Mucosa of stomach (tissue), 1 donor: ENCODE data around the gene ALKBH6.

Source experiments
- H3K27me3 ChIP-seq: one replicate; pipeline ENCODE4 v1.7.0; 2013; ENCODE audit warnings: mild to moderate bottlenecking, low read length; ENCODE audit not compliant: control insufficient read depth, insufficient read depth
- H3K36me3 ChIP-seq: one replicate; pipeline ENCODE4 v1.7.0; 2013; ENCODE audit warnings: low read length; ENCODE audit not compliant: control insufficient read depth, insufficient read depth
- H3K4me1 ChIP-seq: one replicate; pipeline ENCODE4 v1.7.0; 2013; ENCODE audit warnings: mild to moderate bottlenecking, low read length; ENCODE audit not compliant: control insufficient read depth, insufficient read depth
- H3K4me3 ChIP-seq: one replicate; pipeline ENCODE4 v1.7.0; 2013; ENCODE audit warnings: low read length
- H3K9ac ChIP-seq: one replicate; pipeline ENCODE4 v1.7.0; 2013; ENCODE audit warnings: mild to moderate bottlenecking, low read length, moderate library complexity
- H3K9me3 ChIP-seq: one replicate; pipeline ENCODE4 v1.7.0; 2013; ENCODE audit warnings: mild to moderate bottlenecking, low read length, moderate library complexity; ENCODE audit not compliant: control insufficient read depth
- donor health status: Pancreatic carcinoma.

Gene ALKBH6

DNA sequence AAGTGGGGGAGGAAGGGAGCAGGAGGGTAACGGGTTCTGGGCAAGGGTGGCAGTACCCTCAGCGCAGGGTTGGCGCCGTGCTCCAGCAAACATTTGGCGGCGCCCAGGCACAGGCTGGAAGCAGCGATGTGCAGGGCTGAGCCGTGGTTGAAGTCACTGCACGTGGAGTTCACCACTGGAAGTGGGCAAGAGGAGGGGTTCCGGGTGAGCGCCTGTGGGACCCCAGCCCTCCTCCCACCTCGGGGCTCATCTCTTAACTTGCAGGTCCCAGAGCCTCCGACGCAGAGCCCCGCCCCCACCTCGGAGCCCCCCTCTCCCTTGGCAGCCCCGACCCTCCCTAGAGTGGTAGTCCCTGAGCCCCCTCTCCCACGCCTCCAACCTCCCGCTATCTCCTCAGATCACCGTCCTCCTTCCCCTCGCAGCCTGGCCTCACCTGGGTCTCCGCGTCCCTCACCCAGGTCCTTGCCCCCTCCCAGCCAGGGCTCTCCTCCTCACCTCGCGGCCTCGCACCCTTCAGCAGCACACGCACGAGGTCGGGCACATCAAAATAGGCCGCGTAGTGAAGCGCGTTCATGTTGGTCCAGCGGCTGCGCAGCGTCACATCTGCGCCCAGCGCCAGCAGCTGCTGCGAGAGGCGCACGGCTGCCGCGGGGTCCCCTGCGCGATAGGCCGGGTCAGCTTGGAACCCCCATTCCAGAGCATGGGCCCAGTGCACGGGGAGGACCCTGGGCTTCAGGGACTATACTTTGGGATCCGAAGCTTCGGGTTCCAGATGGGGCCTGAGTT is 12.3 kb upstream of the ALKBH6 start:
- no peaks in the 10 kb centered on the region for H3K27me3 ChIP-seq

DNA sequence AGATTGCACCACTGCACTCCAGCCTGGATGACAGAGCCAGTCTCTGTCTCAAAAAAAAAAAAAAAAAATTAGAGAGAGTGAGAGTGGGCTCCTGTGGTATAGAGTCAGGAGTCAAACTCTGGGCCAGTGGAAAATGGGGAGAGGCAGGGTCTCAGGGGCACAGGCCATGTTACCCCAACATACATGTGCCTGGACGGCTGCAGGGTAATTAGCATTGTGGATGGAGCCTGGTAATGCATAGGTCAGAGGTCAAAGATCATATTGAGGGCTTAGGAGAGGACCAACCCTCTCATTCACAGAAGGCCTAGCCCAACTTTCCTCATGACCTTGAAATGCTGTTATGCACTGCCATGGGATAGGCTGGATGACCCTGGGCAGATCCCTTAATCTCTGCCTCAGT is 11.5 kb upstream of the ALKBH6 start:
- no peaks in the 10 kb centered on the region for H3K36me3 ChIP-seq
- H3K27me3 ChIP-seq: no peaks in the 10 kb centered on the region
- H3K9me3 ChIP-seq: no peaks in the 10 kb centered on the region
- H3K4me3 ChIP-seq: no peak overlapping the region
- H3K9ac ChIP-seq: no peak overlapping the region
- no peaks in the 10 kb centered on the region for H3K4me1 ChIP-seq

More for the DNA sequence above, 12.3 kb upstream of the ALKBH6 start:
- Histone ChIP-seq H3K36me3 (no peaks in the 10 kb centered on the region), H3K9ac (no peak overlapping the region), H3K4me1 (no peaks in the 10 kb centered on the region), H3K4me3 (no peak overlapping the region), H3K9me3 (no peaks in the 10 kb centered on the region)

DNA sequence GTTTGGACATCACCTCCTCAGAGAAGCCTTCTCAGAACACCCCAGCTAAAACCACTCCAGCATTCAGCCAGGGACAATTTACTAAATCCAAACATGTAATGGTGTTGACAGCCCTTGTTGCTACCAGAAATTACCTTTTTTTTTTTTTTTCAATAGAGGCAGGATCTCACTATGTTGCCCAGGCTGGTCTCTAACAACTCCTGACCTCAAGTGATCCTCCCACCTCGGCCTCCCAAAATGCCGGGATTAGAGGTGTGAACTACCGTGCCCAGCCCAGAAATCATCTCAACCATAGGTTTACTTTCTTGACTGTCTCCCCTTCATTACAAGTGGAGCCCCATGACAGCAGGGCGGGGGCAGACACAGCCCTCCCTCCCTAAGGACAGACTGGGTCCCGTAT is 9.4 kb upstream of the ALKBH6 start:
- no peaks in the 10 kb centered on the region for H3K4me1 ChIP-seq
- no peaks in the 10 kb centered on the region for H3K36me3 ChIP-seq

DNA sequence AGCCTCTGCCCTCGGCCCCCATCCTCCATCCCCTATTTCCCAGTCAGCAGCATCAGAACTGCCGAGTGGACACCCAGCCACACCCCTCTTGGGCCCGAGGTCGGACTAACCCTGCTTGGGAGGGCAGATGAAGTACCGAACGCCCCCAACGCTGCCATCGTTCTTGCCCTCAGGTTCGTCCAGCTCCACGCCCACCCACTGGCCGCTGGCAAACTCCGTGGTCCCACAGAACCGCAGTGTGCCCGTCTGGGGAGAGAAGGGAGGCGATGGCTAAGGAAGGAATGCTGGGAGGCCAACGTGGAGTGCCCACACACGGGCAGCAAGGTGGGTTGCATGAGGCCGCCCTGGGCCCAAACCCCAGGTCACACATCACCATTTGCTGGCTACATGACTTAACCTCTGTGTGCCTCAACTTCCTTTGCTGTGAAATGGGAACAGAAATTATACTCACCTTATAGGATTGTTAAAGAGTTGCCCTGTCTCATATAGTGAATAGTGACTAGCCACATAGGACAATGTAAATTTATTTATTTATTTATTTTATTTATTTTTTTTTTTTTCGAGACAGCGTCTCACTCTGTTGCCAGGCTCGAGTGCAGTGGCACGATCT is 5.2 kb upstream of the ALKBH6 start:
- no peak overlapping the region for H3K9ac ChIP-seq
- no peaks in the 10 kb centered on the region for H3K9me3 ChIP-seq
- peaks cover 8% of the 10 kb centered on the region for H3K4me1 ChIP-seq
- H3K4me3 ChIP-seq: no peak overlapping the region
- H3K27me3 ChIP-seq: no peaks in the 10 kb centered on the region
- no peaks in the 10 kb centered on the region for H3K36me3 ChIP-seq

More for the DNA sequence above, 9.4 kb upstream of the ALKBH6 start:
- Histone ChIP-seq H3K9ac (no peak overlapping the region), H3K27me3 (no peaks in the 10 kb centered on the region), H3K4me3 (no peak overlapping the region), H3K9me3 (no peaks in the 10 kb centered on the region)

DNA sequence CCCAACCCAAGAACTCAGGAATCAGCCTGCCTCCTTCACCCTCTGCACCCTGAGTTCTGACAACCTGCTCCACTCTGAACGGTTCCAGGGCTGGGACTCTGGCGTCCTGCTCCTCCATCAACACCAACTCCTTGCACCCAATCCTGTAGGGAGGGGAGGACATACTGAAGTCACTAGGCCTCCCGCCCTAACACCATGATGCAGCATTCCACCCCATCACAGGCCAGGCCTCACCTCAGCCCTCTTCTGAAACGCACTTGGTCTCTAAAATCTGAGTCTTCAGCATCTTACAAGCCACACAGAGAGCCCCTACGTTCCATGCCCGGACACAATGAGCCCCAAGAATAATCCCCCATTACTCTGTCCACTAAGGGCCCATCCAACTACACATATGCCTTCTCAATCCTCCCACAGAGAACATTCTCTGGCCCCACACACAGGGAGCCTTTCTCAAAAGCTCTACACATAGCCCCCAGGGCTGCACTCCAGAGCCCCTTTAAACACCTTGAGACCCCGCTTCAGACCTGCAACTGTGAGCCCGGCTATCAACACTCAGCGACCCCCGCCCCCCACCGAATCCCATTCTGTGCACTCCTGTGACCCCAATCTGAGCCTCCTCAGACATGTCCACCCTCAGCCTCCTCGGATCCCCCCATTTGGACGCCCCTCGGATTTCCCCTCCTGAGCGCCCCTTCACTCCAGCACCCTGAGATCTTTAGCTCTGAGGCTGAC is 567 bp downstream of the ALKBH6 start:
- peak overlapping the region; percentile 93 for H3K9ac ChIP-seq
- H3K27me3 ChIP-seq: no peaks in the 10 kb centered on the region
- H3K9me3 ChIP-seq: no peaks in the 10 kb centered on the region
- H3K36me3 ChIP-seq: no peaks in the 10 kb centered on the region
- H3K4me3 ChIP-seq: peak overlapping the region; percentile 73
- H3K4me1 ChIP-seq: peaks cover 28% of the 10 kb centered on the region

DNA sequence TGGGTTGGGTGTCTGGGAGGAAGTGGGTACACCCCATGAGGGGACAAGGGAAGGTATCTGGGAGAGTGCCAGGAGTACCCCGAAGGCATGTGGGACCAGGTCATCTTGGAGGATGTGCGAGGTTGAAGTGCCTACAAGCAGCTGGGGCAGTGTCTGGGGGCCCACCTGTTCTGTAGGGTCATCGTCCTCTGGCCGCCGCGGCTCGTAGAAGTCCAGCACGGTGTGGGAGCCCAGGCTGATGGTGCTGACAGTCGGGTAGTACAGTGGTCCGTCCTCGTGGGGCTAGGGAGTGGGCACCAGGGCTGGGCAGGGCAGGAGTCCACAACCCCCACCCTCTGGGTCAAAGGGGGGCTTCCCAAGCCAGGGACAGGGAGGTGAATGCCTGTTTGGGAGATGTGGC is 3.6 kb downstream of the ALKBH6 start:
- H3K9me3 ChIP-seq: no peaks in the 10 kb centered on the region
- no peaks in the 10 kb centered on the region for H3K27me3 ChIP-seq
- peaks cover 34% of the 10 kb centered on the region for H3K4me1 ChIP-seq
- H3K4me3 ChIP-seq: no peak overlapping the region
- H3K9ac ChIP-seq: no peak overlapping the region
- no peaks in the 10 kb centered on the region for H3K36me3 ChIP-seq

DNA sequence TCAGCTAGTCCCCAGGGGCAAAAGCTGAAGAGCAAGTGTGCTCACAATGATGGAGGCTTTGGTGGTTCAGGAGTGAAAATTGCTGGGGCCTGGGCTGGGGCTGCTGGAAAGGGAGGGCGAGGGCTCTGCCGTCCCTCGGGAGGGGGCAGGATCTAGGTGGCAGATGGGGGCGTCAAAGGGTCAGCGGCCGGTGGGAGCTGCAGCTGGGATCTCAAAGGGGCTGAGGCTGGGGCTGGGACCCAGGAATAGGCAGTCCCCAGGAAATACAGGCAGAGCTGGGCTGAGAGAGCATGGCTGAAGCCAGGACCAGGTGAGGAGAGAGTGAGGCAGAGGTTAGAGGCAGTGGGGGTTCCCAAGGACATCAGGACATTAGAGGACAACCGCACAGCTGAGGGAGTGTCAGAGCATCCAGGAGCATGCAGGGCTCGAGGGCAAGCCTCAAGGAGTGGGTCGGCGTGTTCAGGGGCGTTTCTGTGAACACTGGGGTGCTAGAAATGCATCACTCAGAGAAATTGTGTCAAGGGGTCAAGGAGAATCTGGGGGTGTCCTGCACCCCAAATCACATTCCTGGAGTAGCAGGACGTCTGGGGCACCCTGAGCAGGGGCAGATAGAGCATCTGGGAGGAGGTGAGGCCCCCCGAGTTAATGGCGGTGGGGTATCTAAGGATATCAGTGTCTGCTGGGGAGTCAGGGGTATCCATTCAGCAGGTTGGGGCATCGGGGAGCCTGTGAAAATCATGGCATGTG is 4.2 kb downstream of the ALKBH6 start:
- peak overlapping the region; percentile 46 for H3K4me3 ChIP-seq
- peak overlapping the region; percentile 50 for H3K9ac ChIP-seq

DNA sequence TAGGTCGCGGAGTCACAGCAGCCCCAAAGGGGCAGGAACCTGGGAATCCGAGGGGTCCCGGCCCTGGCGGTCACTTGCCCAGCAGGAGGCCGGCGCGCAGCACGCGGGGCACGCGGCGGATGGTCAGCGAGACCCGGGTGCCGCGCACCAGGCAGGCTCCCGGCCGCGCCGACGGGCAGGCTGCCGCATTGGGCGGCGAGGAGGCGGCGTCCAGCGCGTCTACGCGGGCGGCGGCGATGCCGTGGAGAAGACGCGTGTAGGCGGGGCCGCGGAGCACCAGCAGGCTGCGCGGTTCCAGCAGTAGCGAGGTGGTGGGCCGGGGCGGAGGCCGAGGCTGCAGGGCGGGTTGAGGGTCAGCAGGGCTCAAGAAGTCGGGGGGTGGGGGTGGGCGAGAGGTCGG is 4.8 kb downstream of the ALKBH6 start:
- H3K36me3 ChIP-seq: no peaks in the 10 kb centered on the region
- H3K4me1 ChIP-seq: peaks cover 26% of the 10 kb centered on the region
- no peaks in the 10 kb centered on the region for H3K27me3 ChIP-seq
- peak overlapping the region; percentile 46 for H3K4me3 ChIP-seq
- H3K9me3 ChIP-seq: no peaks in the 10 kb centered on the region
- H3K9ac ChIP-seq: peak overlapping the region; percentile 64

More for the DNA sequence above, 4.2 kb downstream of the ALKBH6 start:
- Histone ChIP-seq H3K9me3 (no peaks in the 10 kb centered on the region), H3K36me3 (no peaks in the 10 kb centered on the region), H3K27me3 (no peaks in the 10 kb centered on the region), H3K4me1 (peaks cover 30% of the 10 kb centered on the region)

DNA sequence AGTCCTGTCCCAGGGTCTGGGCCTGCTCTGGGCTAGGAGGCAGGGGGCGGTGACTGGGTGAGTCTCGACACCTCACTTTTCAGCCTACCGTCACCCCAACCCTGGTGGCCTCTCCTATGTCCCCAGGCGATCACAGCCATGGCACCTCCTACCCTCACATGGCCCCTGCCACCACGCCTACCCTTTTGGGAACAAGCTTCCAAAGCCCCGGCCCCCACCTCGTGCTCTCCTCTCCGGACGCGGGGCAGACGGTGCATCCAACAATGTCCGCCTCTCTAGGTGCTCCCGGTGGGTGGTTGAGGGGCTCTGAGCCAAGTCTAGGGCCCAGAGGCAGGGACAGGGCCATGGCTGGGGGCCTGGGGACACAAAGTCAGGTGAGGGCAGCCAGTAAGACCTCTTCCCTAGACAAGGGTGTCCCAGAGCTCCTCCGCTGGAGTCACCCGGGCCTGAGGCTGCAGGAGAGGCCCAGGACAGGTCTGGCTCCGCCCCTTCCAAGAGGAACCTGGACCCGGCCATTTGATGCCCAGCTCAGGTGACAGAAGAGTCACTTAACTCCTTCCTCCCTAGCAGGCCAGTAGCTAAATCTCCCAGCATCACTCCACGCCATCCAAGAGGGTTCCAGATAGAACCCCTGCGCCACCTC is 5.6 kb downstream of the ALKBH6 start, which contains the start of gene SYNE4:
Gene SYNE4, minus strand, starts transcription at position 478 of the 643 bp plus-strand sequence. Its CDS starts 132 bp downstream, at position 346.
- H3K27me3 ChIP-seq: no peaks in the 10 kb centered on the region
- peak within 1 kb of the TSS; percentile 46 for H3K4me3 ChIP-seq
- H3K36me3 ChIP-seq: no peaks in the 10 kb centered on the region
- H3K9me3 ChIP-seq: no peaks in the 10 kb centered on the region
- peaks cover 23% of the 10 kb centered on the region for H3K4me1 ChIP-seq
- H3K9ac ChIP-seq: peak within 1 kb of the TSS; percentile 64

DNA sequence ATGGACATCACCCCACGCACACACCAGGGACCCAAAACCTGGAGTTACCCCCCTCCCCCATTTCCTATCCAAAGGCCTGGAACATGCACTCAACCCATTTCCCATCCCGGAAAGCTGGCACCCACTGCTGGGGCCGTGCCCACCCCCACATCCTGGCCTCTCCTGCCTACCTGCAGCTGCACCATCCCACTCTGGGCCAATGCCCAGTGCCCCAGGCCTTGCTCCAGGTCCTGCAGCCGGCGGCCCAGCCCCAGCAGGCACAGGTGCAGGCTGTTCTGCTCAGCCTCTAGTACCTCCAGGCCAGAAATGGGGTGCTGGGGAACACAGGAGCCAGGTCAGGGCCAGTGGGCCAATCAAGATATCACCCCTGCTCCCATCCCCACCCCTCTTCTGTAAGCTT is 7.1 kb downstream of the ALKBH6 start:
- H3K4me3 ChIP-seq: no peak overlapping the region
- no peaks in the 10 kb centered on the region for H3K27me3 ChIP-seq
- H3K9ac ChIP-seq: no peak overlapping the region
- no peaks in the 10 kb centered on the region for H3K36me3 ChIP-seq
- H3K4me1 ChIP-seq: peaks cover 19% of the 10 kb centered on the region
- no peaks in the 10 kb centered on the region for H3K9me3 ChIP-seq

DNA sequence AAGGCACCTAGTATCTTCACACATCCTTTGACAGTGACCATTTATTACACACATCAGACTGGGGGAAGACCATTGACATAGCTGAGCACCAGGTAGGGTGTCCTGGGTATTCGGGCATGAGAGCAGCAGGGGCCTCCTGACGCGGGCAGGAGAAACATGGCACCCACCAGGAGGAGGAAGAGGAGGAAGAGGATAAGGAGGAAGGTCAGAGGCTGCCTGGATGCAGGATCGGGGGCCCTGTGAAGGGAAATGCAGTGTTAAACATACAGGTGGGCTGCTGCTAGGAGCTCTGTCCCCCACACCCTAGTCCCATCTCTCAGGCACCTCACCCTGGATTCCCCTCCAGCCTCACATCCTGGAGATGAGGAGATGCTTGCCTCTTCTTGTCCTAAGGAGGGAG is 10.7 kb downstream of the ALKBH6 start:
- Histone ChIP-seq H3K4me3 (no peak overlapping the region), H3K27me3 (no peaks in the 10 kb centered on the region), H3K4me1 (peaks cover 5% of the 10 kb centered on the region), H3K9me3 (no peaks in the 10 kb centered on the region), H3K9ac (no peak overlapping the region), H3K36me3 (no peaks in the 10 kb centered on the region)
